ENCODE data around the gene DUOXA2. TPM values are rescaled to one million over a fixed set of nuclear protein-coding genes. Genes with fewer than 3 reads are reported as not detected.

The DUOXA2 gene
- total RNA-seq, 6 donors from 2014 or later: 0.13 TPM; not detected in 5

GRCh38 chr15:45156744-45157455 is 42.8 kb downstream of the DUOXA2 start:
- DNase-seq (no peak), ATAC-seq (ENCODE audit: low FRiP score in 2 of 2) (peak in 1 of 2 donors; percentile 9)
- no peaks in the 10 kb centered on the region for H3K9me3 ChIP-seq
- H3K4me3 ChIP-seq: no peak overlapping the region
- 86 to 92% methylated on average over 7 of the region's 7 CpGs for WGBS, 2 donors
- H3K4me1 ChIP-seq: peaks cover 2 to 45% (median 22%) of the 10 kb centered on the region in 4 donors
- H3K27me3 ChIP-seq: no peaks in the 10 kb centered on the region
- peaks cover 7 to 37% (median 19%) of the 10 kb centered on the region in 4 donors for H3K36me3 ChIP-seq
- TF ChIP-seq EP300 (IDR thresholded peaks at IDR 0.05) (no peak), CTCF (IDR thresholded peaks at IDR 0.05) (no peak), POLR2A (IDR thresholded peaks at IDR 0.05) (no peak), POLR2AphosphoS5 (IDR thresholded peaks at IDR 0.05) (no peak)
- no peak overlapping the region for H3K27ac ChIP-seq

GRCh38 chr15:45157974-45158373 is 43.8 kb downstream of the DUOXA2 start:
- Histone ChIP-seq H3K27me3 (no peaks in the 10 kb centered on the region), H3K27ac (peak overlapping the region in 1 of 4 donors; percentile 30), H3K9me3 (no peaks in the 10 kb centered on the region), H3K4me1 (peaks cover 10 to 55% (median 33%) of the 10 kb centered on the region in 4 donors), H3K36me3 (peaks cover 0 to 29% (median 13%) of the 10 kb centered on the region in 4 donors), H3K4me3 (no peak overlapping the region)
- DNase-seq: no peak
- no peak for TF ChIP-seq CTCF (IDR thresholded peaks at IDR 0.05)
- TF ChIP-seq EP300 (IDR thresholded peaks at IDR 0.05): no peak
- no peak for TF ChIP-seq POLR2AphosphoS5 (IDR thresholded peaks at IDR 0.05)
- TF ChIP-seq POLR2A (IDR thresholded peaks at IDR 0.05): no peak
- 67 to 82% methylated on average over 1 of the region's 1 CpG for WGBS, 2 donors
- peak in 1 of 2 donors; percentile 75 for ATAC-seq (ENCODE audit: low FRiP score in 2 of 2)

GRCh38 chr15:45161666-45162065 is 47.5 kb downstream of the DUOXA2 start:
- Histone ChIP-seq H3K36me3 (peaks cover 0 to 14% (median 8%) of the 10 kb centered on the region in 4 donors), H3K27me3 (no peaks in the 10 kb centered on the region), H3K9me3 (no peaks in the 10 kb centered on the region), H3K27ac (peak overlapping the region in 3 of 4 donors; percentile 28 to 71 (median 65)), H3K4me1 (peaks cover 33 to 83% (median 62%) of the 10 kb centered on the region in 4 donors), H3K4me3 (no peak overlapping the region)
- TF ChIP-seq CTCF (IDR thresholded peaks at IDR 0.05): no peak
- TF ChIP-seq POLR2A (IDR thresholded peaks at IDR 0.05): peak in 1 of 4 donors; percentile 15
- 97 to 98% methylated on average over 5 to 14 of the region's 14 CpGs for WGBS, 2 donors
- no peak for ATAC-seq (ENCODE audit: low FRiP score in 2 of 2)
- peak in 1 of 2 donors; percentile 49 for DNase-seq

- no peaks in the 10 kb centered on the region for H3K27me3 ChIP-seq
- peaks cover 37 to 75% (median 61%) of the 10 kb centered on the region in 4 donors for H3K4me1 ChIP-seq
- ATAC-seq (ENCODE audit: low FRiP score in 2 of 2) (peak; percentile 61 to 69), DNase-seq (peak in 1 of 2 donors; percentile 79)
- 11 to 23% methylated on average over 5 to 6 of the region's 7 CpGs for WGBS, 2 donors
- H3K9me3 ChIP-seq: no peaks in the 10 kb centered on the region
- H3K27ac ChIP-seq: peak overlapping the region; percentile 28 to 72 (median 68)
- no peak overlapping the region for H3K4me3 ChIP-seq
- TF ChIP-seq CTCF (IDR thresholded peaks at IDR 0.05) (peak; percentile 65 to 92 (median 88)), POLR2AphosphoS5 (IDR thresholded peaks at IDR 0.05) (no peak), POLR2A (IDR thresholded peaks at IDR 0.05) (peak in 1 of 4 donors; percentile 11), EP300 (IDR thresholded peaks at IDR 0.05) (no peak)
- peaks cover 0 to 7% (median 1%) of the 10 kb centered on the region in 4 donors for H3K36me3 ChIP-seq
Measured at GRCh38 chr15:45162771-45163507, 48.8 kb downstream of the DUOXA2 start.

Measured in upper lobe of left lung (tissue), 6 donors.